Measurements from ENCODE around the gene LYRM9.

The LYRM9 gene

DNA sequence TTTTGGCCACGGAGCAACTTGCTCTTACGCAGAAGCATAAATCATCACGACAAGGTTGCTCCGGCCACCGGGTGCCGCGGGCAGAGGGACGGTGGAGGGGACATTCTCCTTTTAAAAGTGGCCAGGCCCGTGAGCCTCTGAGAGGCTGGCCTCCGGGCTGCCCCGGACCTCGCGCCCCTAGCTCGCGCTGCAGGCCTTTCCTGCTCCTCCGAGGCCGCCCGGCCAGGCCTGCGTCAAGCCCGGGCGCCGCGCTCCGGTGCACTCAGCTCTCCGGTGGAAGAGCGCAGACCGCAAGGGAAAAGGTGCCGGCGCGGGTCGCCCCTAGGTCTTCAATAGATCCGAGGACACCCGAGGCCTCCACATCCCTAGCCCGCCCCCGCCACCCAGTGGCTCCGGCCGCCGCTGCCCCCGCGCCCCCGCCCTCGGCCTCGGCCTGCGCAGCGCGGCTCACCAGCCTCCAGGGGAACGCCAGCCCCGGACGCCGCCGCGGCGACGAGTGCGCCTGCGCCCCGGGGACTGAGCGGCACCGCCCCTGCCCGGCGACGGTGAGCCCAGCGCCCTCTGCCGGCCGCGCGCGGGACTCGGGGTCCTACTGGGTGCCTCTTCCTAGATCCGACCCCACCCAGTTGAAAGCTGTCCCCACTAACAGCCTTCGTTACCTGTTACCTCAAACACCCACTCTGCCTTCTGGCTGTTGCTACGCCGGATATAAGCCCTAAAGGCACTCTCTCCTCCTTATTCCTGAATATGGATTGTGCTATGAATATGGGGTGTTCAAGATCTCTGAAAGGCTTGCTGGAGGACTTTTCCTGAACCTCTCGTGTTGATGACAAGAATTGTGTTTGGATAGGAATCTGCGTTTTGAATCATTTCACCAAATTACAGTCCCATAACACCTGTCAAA lies at the start of gene LYRM9:
Gene LYRM9 (minus strand): TSS at position 500 of the 904 bp plus-strand sequence. CDS start 10,671 bp downstream, outside the sequence.
- peaks cover 23% of the 10 kb centered on the region for H3K4me1 Mint-ChIP-seq
- peak within 1 kb of the TSS; percentile 79 for H3K4me3 Mint-ChIP-seq
- peak within 1 kb of the TSS; percentile 30 for H3K27ac Mint-ChIP-seq
- ATAC-seq = peak; percentile 97
- peak; percentile 96 for DNase-seq
- H3K27me3 Mint-ChIP-seq = peaks cover 12% of the 10 kb centered on the region
- no peaks in the 10 kb centered on the region for H3K36me3 Mint-ChIP-seq (ENCODE audit: low read depth)
- no peaks in the 10 kb centered on the region for H3K9me3 Mint-ChIP-seq

- ATAC-seq (no peak), DNase-seq (no peak)
- Mint-ChIP-seq H3K4me1 (peaks cover 2% of the 10 kb centered on the region), H3K4me3 (no peak overlapping the region), H3K36me3 (ENCODE audit: low read depth) (no peaks in the 10 kb centered on the region), H3K9me3 (no peaks in the 10 kb centered on the region), H3K27ac (no peak overlapping the region), H3K27me3 (peaks cover 6% of the 10 kb centered on the region)
Observed at GRCh38 chr17:27940503-27941428, 47.6 kb upstream of the LYRM9 start.

DNA sequence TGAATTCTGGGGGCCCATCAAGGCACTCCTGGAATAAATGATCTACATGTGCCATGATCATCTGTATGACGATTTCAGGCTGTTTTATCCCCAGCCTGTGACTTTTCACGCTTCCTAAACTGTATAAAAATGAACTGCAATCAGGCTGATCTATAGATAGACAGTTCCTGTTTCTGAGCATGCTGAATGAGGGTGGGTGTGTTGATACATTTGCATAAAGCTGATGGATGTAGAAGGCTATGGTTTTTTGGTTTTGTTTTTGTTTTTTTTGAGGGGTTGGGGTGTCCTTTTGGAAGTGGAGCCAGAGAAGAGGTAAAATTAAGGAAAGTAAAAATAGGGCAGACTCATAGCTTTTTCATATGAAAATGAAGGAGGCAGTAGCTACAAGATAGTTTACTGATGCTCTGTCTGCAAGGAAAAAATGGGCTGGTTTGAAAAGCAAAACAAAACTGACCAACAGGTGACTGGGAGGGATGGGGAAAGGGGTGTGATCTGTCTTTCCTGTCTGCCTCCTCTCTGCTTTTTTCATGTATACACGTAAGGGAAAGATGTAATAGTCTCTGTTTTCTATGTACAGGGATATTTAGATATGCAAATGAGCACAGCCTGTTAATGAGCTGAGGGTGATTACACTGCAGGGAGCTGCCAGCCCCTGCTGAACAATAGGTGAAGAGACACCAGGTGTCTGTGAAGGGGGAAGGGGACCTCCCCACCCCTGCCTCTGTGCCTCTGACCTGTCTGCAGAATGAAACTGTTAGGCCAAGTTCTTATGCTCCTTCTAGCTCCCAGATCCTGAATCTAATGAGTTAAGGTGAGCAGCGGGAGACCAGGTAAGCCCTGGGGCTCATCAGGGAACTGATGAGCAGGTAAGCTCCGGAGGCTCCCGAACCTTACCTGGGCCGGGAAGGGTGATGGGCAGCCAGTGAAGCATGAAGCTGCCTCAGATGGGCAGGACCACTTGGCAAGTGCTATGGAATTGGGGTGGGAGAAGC lies 46.6 kb upstream of the LYRM9 start:
- Mint-ChIP-seq H3K4me1 (peaks cover 2% of the 10 kb centered on the region), H3K36me3 (ENCODE audit: low read depth) (no peaks in the 10 kb centered on the region), H3K9me3 (no peaks in the 10 kb centered on the region), H3K4me3 (no peak overlapping the region), H3K27ac (no peak overlapping the region), H3K27me3 (peaks cover 16% of the 10 kb centered on the region)
- no peak for ATAC-seq
- no peak for DNase-seq

GRCh38 chr17:27938864-27939263 lies 45.7 kb upstream of the LYRM9 start:
- no peak overlapping the region for H3K27ac Mint-ChIP-seq
- no peak overlapping the region for H3K4me3 Mint-ChIP-seq
- H3K4me1 Mint-ChIP-seq = peaks cover 2% of the 10 kb centered on the region
- no peak for DNase-seq
- no peaks in the 10 kb centered on the region for H3K9me3 Mint-ChIP-seq
- H3K36me3 Mint-ChIP-seq (ENCODE audit: low read depth) = no peaks in the 10 kb centered on the region
- H3K27me3 Mint-ChIP-seq = peaks cover 17% of the 10 kb centered on the region
- ATAC-seq = no peak

DNA sequence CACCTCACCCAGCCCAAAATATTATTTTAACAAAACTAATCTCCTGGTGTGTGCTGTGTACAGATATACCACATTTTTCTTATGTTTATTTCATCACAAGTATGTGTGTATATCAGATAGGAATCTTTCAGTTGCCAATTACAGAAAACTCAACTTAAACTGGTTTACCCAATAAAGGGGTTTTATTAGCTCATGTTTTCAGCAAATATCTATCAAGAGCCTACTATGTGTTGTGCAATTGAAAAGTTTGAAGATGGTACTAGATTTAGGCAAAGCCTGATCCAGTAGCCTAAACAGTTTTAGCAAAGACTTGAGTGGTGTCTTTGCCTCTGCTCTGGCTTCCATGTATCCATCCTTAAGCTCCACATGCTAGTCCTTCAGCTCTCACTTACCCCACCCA lies 45.1 kb upstream of the LYRM9 start:
- Mint-ChIP-seq H3K9me3 (no peaks in the 10 kb centered on the region), H3K27ac (no peak overlapping the region), H3K4me1 (peaks cover 2% of the 10 kb centered on the region), H3K4me3 (no peak overlapping the region), H3K27me3 (peaks cover 17% of the 10 kb centered on the region), H3K36me3 (ENCODE audit: low read depth) (no peaks in the 10 kb centered on the region)
- ATAC-seq (no peak), DNase-seq (no peak)

DNA sequence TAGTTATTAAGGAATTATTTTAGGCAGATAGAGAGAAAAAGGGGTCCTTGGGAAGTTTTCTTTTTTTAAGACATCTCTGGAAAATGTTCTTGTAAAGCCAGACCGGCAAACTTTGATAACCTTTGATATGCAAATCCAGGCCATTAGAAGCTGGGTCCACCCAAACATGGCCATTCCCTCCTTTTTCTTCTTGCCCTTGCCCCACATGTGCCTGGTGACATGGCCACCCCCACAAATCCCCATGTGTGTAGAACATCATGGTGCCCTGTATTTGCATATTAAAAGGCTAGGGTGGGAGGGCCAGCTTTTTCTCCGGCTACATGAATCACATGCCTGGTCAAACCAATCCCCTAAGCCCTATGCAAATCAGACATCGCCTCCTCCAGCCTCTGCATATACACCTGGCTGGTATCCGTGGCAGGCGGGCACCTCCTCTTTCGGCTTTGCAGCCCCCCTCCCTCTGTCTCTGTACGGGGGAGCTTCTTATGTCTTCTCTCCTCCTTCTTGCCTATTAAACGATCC lies 43.9 kb upstream of the LYRM9 start:
- H3K4me1 Mint-ChIP-seq = peaks cover 2% of the 10 kb centered on the region
- no peak for ATAC-seq
- H3K27me3 Mint-ChIP-seq = peaks cover 17% of the 10 kb centered on the region
- no peak overlapping the region for H3K4me3 Mint-ChIP-seq
- DNase-seq = no peak
- no peaks in the 10 kb centered on the region for H3K9me3 Mint-ChIP-seq
- H3K27ac Mint-ChIP-seq = no peak overlapping the region
- no peaks in the 10 kb centered on the region for H3K36me3 Mint-ChIP-seq (ENCODE audit: low read depth)

- ATAC-seq (no peak), DNase-seq (no peak)
- Mint-ChIP-seq H3K36me3 (ENCODE audit: low read depth) (no peaks in the 10 kb centered on the region), H3K27me3 (peaks cover 4% of the 10 kb centered on the region), H3K4me3 (no peak overlapping the region), H3K9me3 (no peaks in the 10 kb centered on the region), H3K27ac (no peak overlapping the region), H3K4me1 (no peaks in the 10 kb centered on the region)
Observed at GRCh38 chr17:27930000-27930399, 36.8 kb upstream of the LYRM9 start.

DNA sequence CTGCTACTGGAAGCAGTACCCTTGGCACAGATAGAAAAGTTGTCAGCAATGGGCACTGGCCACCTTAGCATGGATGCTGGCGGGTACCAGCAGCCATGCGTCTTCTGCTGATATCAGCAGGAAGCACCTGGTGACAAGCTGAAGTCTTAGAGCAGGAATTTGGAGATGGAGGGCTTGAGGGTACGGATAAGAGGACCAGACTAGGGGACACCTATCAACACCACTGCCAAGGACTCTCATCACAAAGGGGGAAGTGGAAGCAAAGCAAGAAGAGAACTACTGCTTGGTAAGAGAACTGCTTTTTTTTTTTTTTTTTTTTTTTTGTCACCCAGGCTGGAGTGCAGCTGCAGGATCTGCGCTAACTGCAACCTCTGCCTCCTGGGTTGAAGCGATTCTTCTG lies 35.4 kb upstream of the LYRM9 start:
- no peak overlapping the region for H3K27ac Mint-ChIP-seq

GRCh38 chr17:27927781-27928180 lies 34.6 kb upstream of the LYRM9 start:
- Mint-ChIP-seq H3K4me3 (no peak overlapping the region), H3K27me3 (no peaks in the 10 kb centered on the region)
- no peak for ATAC-seq

More for the DNA sequence above, 35.4 kb upstream of the LYRM9 start:
- Mint-ChIP-seq H3K4me3 (no peak overlapping the region), H3K36me3 (ENCODE audit: low read depth) (no peaks in the 10 kb centered on the region), H3K9me3 (no peaks in the 10 kb centered on the region), H3K27me3 (no peaks in the 10 kb centered on the region), H3K4me1 (no peaks in the 10 kb centered on the region)
- no peak for DNase-seq
- ATAC-seq = no peak

GRCh38 chr17:27921599-27921998 lies 28.4 kb upstream of the LYRM9 start:
- Mint-ChIP-seq H3K9me3 (no peaks in the 10 kb centered on the region), H3K4me3 (no peak overlapping the region), H3K27me3 (no peaks in the 10 kb centered on the region), H3K36me3 (ENCODE audit: low read depth) (no peaks in the 10 kb centered on the region), H3K27ac (no peak overlapping the region), H3K4me1 (no peaks in the 10 kb centered on the region)
- ATAC-seq = no peak
- DNase-seq = no peak

More at GRCh38 chr17:27927781-27928180, 34.6 kb upstream of the LYRM9 start:
- no peak for DNase-seq
- H3K9me3 Mint-ChIP-seq = no peaks in the 10 kb centered on the region
- no peaks in the 10 kb centered on the region for H3K36me3 Mint-ChIP-seq (ENCODE audit: low read depth)
- no peaks in the 10 kb centered on the region for H3K4me1 Mint-ChIP-seq
- H3K27ac Mint-ChIP-seq = no peak overlapping the region

DNA sequence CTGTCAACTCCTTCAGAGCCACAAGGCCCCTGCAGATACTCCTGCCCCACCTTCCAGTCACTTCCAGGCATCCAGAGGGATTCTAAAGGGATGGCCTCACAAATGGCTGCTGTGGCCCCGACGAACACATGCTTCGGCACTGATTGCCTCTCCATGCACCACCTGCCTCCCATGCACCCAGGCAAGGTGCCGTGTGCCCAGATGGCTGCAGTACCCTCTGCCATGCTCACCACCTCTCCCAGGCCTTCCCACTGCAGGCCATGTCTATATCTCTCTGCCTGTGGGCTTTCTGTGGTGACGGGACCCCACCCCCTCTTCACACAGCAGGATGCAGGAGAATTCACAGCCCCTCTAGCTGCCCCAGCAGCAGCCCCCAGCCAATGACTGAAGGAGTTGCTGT lies 27.9 kb upstream of the LYRM9 start:
- DNase-seq = no peak
- Mint-ChIP-seq H3K4me1 (no peaks in the 10 kb centered on the region), H3K9me3 (no peaks in the 10 kb centered on the region), H3K27me3 (no peaks in the 10 kb centered on the region), H3K4me3 (no peak overlapping the region), H3K36me3 (ENCODE audit: low read depth) (no peaks in the 10 kb centered on the region), H3K27ac (no peak overlapping the region)
- ATAC-seq = no peak

DNA sequence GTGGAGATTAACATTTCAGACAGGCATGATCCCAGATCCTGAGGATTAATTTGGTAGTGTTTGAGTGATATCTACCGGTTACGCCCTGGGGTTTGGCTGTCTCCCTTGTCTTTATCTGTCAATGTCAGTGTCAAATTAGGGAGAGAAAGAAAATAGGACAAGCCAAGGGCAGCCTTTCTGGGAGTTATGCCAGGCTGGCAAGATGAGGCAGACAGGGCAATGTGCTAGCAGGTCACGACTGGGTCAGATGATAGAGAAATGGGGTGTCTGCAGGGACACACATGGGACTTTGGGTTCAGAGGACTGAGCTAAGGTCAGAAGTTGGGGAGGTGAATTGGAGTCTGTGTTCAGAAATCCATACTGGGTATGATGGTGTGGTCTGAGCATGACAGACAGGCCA lies 27.4 kb upstream of the LYRM9 start:
- ATAC-seq = no peak
- Mint-ChIP-seq H3K36me3 (ENCODE audit: low read depth) (no peaks in the 10 kb centered on the region), H3K9me3 (no peaks in the 10 kb centered on the region)

GRCh38 chr17:27919079-27919478 lies 25.9 kb upstream of the LYRM9 start:
- H3K4me3 Mint-ChIP-seq = no peak overlapping the region
- H3K4me1 Mint-ChIP-seq = no peaks in the 10 kb centered on the region
- no peaks in the 10 kb centered on the region for H3K36me3 Mint-ChIP-seq (ENCODE audit: low read depth)
- ATAC-seq = no peak
- peaks cover 3% of the 10 kb centered on the region for H3K27me3 Mint-ChIP-seq
- H3K9me3 Mint-ChIP-seq = no peaks in the 10 kb centered on the region
- DNase-seq = no peak
- no peak overlapping the region for H3K27ac Mint-ChIP-seq

More for the DNA sequence above, 27.4 kb upstream of the LYRM9 start:
- H3K27me3 Mint-ChIP-seq = peaks cover 2% of the 10 kb centered on the region
- H3K4me1 Mint-ChIP-seq = no peaks in the 10 kb centered on the region
- no peak overlapping the region for H3K4me3 Mint-ChIP-seq
- H3K27ac Mint-ChIP-seq = no peak overlapping the region
- no peak for DNase-seq

- H3K4me3 Mint-ChIP-seq = no peak overlapping the region
- no peak for DNase-seq
- H3K36me3 Mint-ChIP-seq (ENCODE audit: low read depth) = no peaks in the 10 kb centered on the region
- H3K27ac Mint-ChIP-seq = no peak overlapping the region
- H3K9me3 Mint-ChIP-seq = no peaks in the 10 kb centered on the region
- ATAC-seq = no peak
- peaks cover 3% of the 10 kb centered on the region for H3K27me3 Mint-ChIP-seq
- no peaks in the 10 kb centered on the region for H3K4me1 Mint-ChIP-seq
Observed at GRCh38 chr17:27918498-27918897, 25.3 kb upstream of the LYRM9 start.

All from activated naive CD8-positive, alpha-beta T cell treated with anti-CD3 and anti-CD28 coated beads, Interleukin-2, amount 50 U/mL, for 24 hours (primary cell).